ENCODE results near the gene LRP1. TPM values are rescaled to one million over a fixed set of nuclear protein-coding genes. Genes with fewer than 3 reads are reported as not detected.

LRP1 gene
- total and polyA plus RNA-seq, 4 donors, result 87.5 to 375 (median 139) TPM

GRCh38 chr12:57208631-57209282 is 80.5 kb downstream of the LRP1 start:
- WGBS, result 82% methylated on average over 22 of the region's 22 CpGs
- no peak for DNase-seq (ENCODE audit: low spot score)

GRCh38 chr12:57209916-57210315 is 81.6 kb downstream of the LRP1 start:
- H3K4me1 ChIP-seq (ENCODE audit: control insufficient read depth in 4 of 4, insufficient read depth in 4 of 4, low read length in 3 of 4), result no peaks in the 10 kb centered on the region
- no peak for DNase-seq (ENCODE audit: low spot score)
- no peaks in the 10 kb centered on the region for H3K27me3 ChIP-seq (ENCODE audit: control insufficient read depth in 4 of 4, insufficient read depth in 4 of 4, low read length in 3 of 4)
- no peak overlapping the region for H3K27ac ChIP-seq (ENCODE audit: low read depth in 1 of 2, low read length in 2 of 2)
- H3K36me3 ChIP-seq (ENCODE audit: control insufficient read depth in 4 of 4, insufficient read depth in 3 of 4, low read depth in 1 of 4, low read length in 3 of 4), result peaks cover 35 to 75% (median 38%) of the 10 kb centered on the region in 4 donors
- TF ChIP-seq FOXA2 (IDR thresholded peaks at IDR 0.05) (no peak), EGR1 (IDR thresholded peaks at IDR 0.05; ENCODE audit: low read depth in 2 of 2) (no peak), SP1 (IDR thresholded peaks at IDR 0.05) (no peak), RXRA (IDR thresholded peaks at IDR 0.05) (no peak), HNF4G (IDR thresholded peaks at IDR 0.05) (no peak), ATF3 (IDR thresholded peaks at IDR 0.05) (no peak), GABPA (IDR thresholded peaks at IDR 0.05 in 1 of 2, conservative IDR thresholded peaks at IDR 0.05 in 1 of 2) (no peak)
- no peak overlapping the region for H3K9ac ChIP-seq (ENCODE audit: low read depth in 1 of 2, low read length in 2 of 2)
- no peaks in the 10 kb centered on the region for H3K9me3 ChIP-seq (ENCODE audit: control insufficient read depth in 4 of 4, low read length in 3 of 4)
- WGBS, result 90% methylated on average over 8 of the region's 8 CpGs
- no peak overlapping the region for H3K4me3 ChIP-seq (ENCODE audit: low read depth in 1 of 3, low read length in 3 of 3)

More at GRCh38 chr12:57208631-57209282, 80.5 kb downstream of the LRP1 start:
- Histone ChIP-seq H3K36me3 (ENCODE audit: control insufficient read depth in 4 of 4, insufficient read depth in 3 of 4, low read depth in 1 of 4, low read length in 3 of 4) (peaks cover 42 to 87% (median 48%) of the 10 kb centered on the region in 4 donors), H3K4me3 (ENCODE audit: low read depth in 1 of 3, low read length in 3 of 3) (no peak overlapping the region), H3K4me1 (ENCODE audit: control insufficient read depth in 4 of 4, insufficient read depth in 4 of 4, low read length in 3 of 4) (no peaks in the 10 kb centered on the region), H3K27ac (ENCODE audit: low read depth in 1 of 2, low read length in 2 of 2) (no peak overlapping the region), H3K27me3 (ENCODE audit: control insufficient read depth in 4 of 4, insufficient read depth in 4 of 4, low read length in 3 of 4) (no peaks in the 10 kb centered on the region), H3K9ac (ENCODE audit: low read depth in 1 of 2, low read length in 2 of 2) (no peak overlapping the region), H3K9me3 (ENCODE audit: control insufficient read depth in 4 of 4, low read length in 3 of 4) (no peaks in the 10 kb centered on the region)
- TF ChIP-seq TAF1 (conservative IDR thresholded peaks at IDR 0.05) (no peak), JUND (IDR thresholded peaks at IDR 0.05) (no peak), ATF3 (IDR thresholded peaks at IDR 0.05) (no peak), HNF4A (conservative IDR thresholded peaks at IDR 0.05) (no peak), SP1 (IDR thresholded peaks at IDR 0.05) (no peak), RAD21 (IDR thresholded peaks at IDR 0.05) (no peak), GABPA (IDR thresholded peaks at IDR 0.05 in 1 of 2, conservative IDR thresholded peaks at IDR 0.05 in 1 of 2) (no peak), FOXA2 (IDR thresholded peaks at IDR 0.05) (no peak), YY1 (IDR thresholded peaks at IDR 0.05) (no peak), EGR1 (IDR thresholded peaks at IDR 0.05; ENCODE audit: low read depth in 2 of 2) (no peak), CTCF (IDR thresholded peaks at IDR 0.05; ENCODE audit: low read depth, low read length, missing input control) (no peak), HNF4G (IDR thresholded peaks at IDR 0.05) (no peak), FOXA1 (IDR thresholded peaks at IDR 0.05) (no peak), NR2F2 (IDR thresholded peaks at IDR 0.05) (no peak), ZBTB33 (IDR thresholded peaks at IDR 0.05) (no peak), MAX (IDR thresholded peaks at IDR 0.05) (no peak), RXRA (IDR thresholded peaks at IDR 0.05) (no peak)
